SK-N-SH treated with all-trans-retinoic acid at 6 μM for 48 hours (cell line): ENCODE results near the gene NGEF.

Experiments
- ATAC-seq: fragments of 200-7000 bp; cut with Tn5 transposase; 3 replicates; pipeline ENCODE4 v1.9.1; 2020; ENCODE audit warnings: mild to moderate bottlenecking, moderate library complexity
- ARNTL ChIP-seq: fragments of 450-650 bp; formaldehyde crosslinking; IDR thresholded peaks from 2 replicates; pipeline ENCODE4 v1.5.0; 2020; ENCODE audit warnings: low read depth, mild to moderate bottlenecking, moderate library complexity, borderline replicate concordance
- BACH2 ChIP-seq: fragments of 250-450 bp; sonication (Bioruptor Pico); IDR thresholded peaks from 2 replicates; pipeline ENCODE4 v1.9.0; 2021; ENCODE audit warnings: mild to moderate bottlenecking, borderline replicate concordance
- CREB5 ChIP-seq: fragments of 250-450 bp; sonication (Bioruptor Pico); IDR thresholded peaks from 2 replicates; pipeline ENCODE4 v1.5.1; 2020; ENCODE audit warnings: low read depth, mild to moderate bottlenecking, moderate library complexity
- CSDC2 ChIP-seq: fragments of 250-450 bp; sonication (Bioruptor Pico); IDR thresholded peaks from 2 replicates; pipeline ENCODE4 v1.5.0; 2020; ENCODE audit warnings: mild to moderate bottlenecking, moderate library complexity
- ESRRG ChIP-seq: fragments of 250-450 bp; sonication (Bioruptor Pico); IDR thresholded peaks from 2 replicates; pipeline ENCODE4 v1.6.1; 2021; ENCODE audit warnings: mild to moderate bottlenecking
- GLIS3 ChIP-seq: fragments of 250-450 bp; sonication (Bioruptor Pico); IDR thresholded peaks from 2 replicates; pipeline ENCODE4 v1.5.0; 2020; ENCODE audit warnings: mild to moderate bottlenecking, moderate library complexity
- ISL1 ChIP-seq: fragments of 250-450 bp; sonication (Bioruptor Pico); IDR thresholded peaks from 2 replicates; pipeline ENCODE4 v2.1.2; 2022; ENCODE audit warnings: mild to moderate bottlenecking, moderate library complexity
- OSR1 ChIP-seq: fragments of 250-450 bp; sonication (Bioruptor Pico); IDR thresholded peaks from 2 replicates; pipeline ENCODE4 v1.8.0; 2022; ENCODE audit warnings: moderate library complexity, mild to moderate bottlenecking, inconsistent platforms
- PATZ1 ChIP-seq: fragments of 250-450 bp; sonication (Bioruptor Pico); IDR thresholded peaks from 2 replicates; pipeline ENCODE4 v1.8.0; 2020; ENCODE audit warnings: mild to moderate bottlenecking, moderate library complexity, borderline replicate concordance
- POU6F1 ChIP-seq: fragments of 250-450 bp; sonication (Bioruptor Pico); IDR thresholded peaks from 2 replicates; pipeline ENCODE4 v1.8.0; 2021; ENCODE audit warnings: low read depth, mild to moderate bottlenecking, moderate library complexity, borderline replicate concordance
- PPARA ChIP-seq: fragments of 250-450 bp; sonication (Bioruptor Pico); IDR thresholded peaks from 2 replicates; pipeline ENCODE4 v1.5.0; 2020; ENCODE audit warnings: mild to moderate bottlenecking, borderline replicate concordance
- RARB ChIP-seq: fragments of 250-450 bp; sonication (Bioruptor Pico); IDR thresholded peaks from 2 replicates; pipeline ENCODE4 v1.8.0; 2021; ENCODE audit warnings: mild to moderate bottlenecking, moderate library complexity
- SNAI2 ChIP-seq: fragments of 250-450 bp; sonication (Bioruptor Pico); IDR thresholded peaks from 2 replicates; pipeline ENCODE4 v1.5.0; 2020; ENCODE audit warnings: mild to moderate bottlenecking, moderate library complexity
- TCF4 ChIP-seq: fragments of 250-450 bp; sonication (Bioruptor Pico); IDR thresholded peaks from 2 replicates; pipeline ENCODE4 v1.8.0; 2021; ENCODE audit warnings: mild to moderate bottlenecking, moderate library complexity, borderline replicate concordance
- TOX ChIP-seq: fragments of 250-450 bp; sonication (Bioruptor Pico); IDR thresholded peaks from 2 replicates; pipeline ENCODE4 v1.8.0; 2021; ENCODE audit warnings: mild to moderate bottlenecking, moderate library complexity, borderline replicate concordance
- TSHZ2 ChIP-seq: fragments of 250-450 bp; sonication (Bioruptor Pico); IDR thresholded peaks from 2 replicates; pipeline ENCODE4 v1.5.0; 2020; ENCODE audit warnings: mild to moderate bottlenecking, moderate library complexity
- ZC3H10 ChIP-seq: fragments of 250-450 bp; sonication (Bioruptor Pico); IDR thresholded peaks from 2 replicates; pipeline ENCODE4 v1.5.1; 2021; ENCODE audit warnings: mild to moderate bottlenecking, moderate library complexity
- ZFP3 ChIP-seq: fragments of 250-450 bp; sonication (Bioruptor Pico); IDR thresholded peaks from 2 replicates; pipeline ENCODE4 v1.5.0; 2020; ENCODE audit warnings: mild to moderate bottlenecking, moderate library complexity
- ZFP30 ChIP-seq: fragments of 450-650 bp; formaldehyde crosslinking; IDR thresholded peaks from 2 replicates; pipeline ENCODE4 v1.5.0; 2022; ENCODE audit warnings: mild to moderate bottlenecking, moderate library complexity
- ZNF565 ChIP-seq: fragments of 450-650 bp; formaldehyde crosslinking; conservative IDR thresholded peaks from 2 replicates; pipeline ENCODE4 v1.5.0; 2020; ENCODE audit warnings: low read depth, mild to moderate bottlenecking, moderate library complexity
- ZNF70 ChIP-seq: fragments of 450-650 bp; formaldehyde crosslinking; IDR thresholded peaks from 2 replicates; pipeline ENCODE4 v1.5.0; 2020; ENCODE audit warnings: mild to moderate bottlenecking, moderate library complexity
- ZNF8 ChIP-seq: fragments of 450-650 bp; formaldehyde crosslinking; IDR thresholded peaks from 2 replicates; pipeline ENCODE4 v1.5.0; 2020; ENCODE audit warnings: mild to moderate bottlenecking, moderate library complexity
- TF ChIP-seq, protein P1 (sequence below): fragments of 250-450 bp; sonication (Bioruptor Pico); IDR thresholded peaks from 2 replicates; pipeline ENCODE4 v1.5.1; 2021; ENCODE audit warnings: mild to moderate bottlenecking, moderate library complexity

NGEF gene

GRCh38 chr2:233025706-233026105, 12.7 kb upstream of the NGEF start:
- no peak for ATAC-seq
- TF ChIP-seq ZFP30 (no peak), TOX (CRISPR knock-in tag) (no peak)

GRCh38 chr2:233023761-233024410, 10.8 kb upstream of the NGEF start:
- no peak for ATAC-seq
- TF ChIP-seq TOX (CRISPR knock-in tag) = no peak
- no peak for TF ChIP-seq PATZ1
- TF ChIP-seq TCF4 (CRISPR knock-in tag) = no peak
- no peak for TF ChIP-seq CSDC2 (CRISPR knock-in tag)
- TF ChIP-seq BACH2 (CRISPR knock-in tag) = no peak
- no peak for TF ChIP-seq CREB5 (CRISPR knock-in tag)
- TF ChIP-seq ZC3H10 (CRISPR knock-in tag) = no peak
- TF ChIP-seq ZNF70 = no peak
- no peak for TF ChIP-seq ZNF565 (CRISPR knock-in tag)
- no peak for TF ChIP-seq ESRRG
- no peak for TF ChIP-seq GLIS3 (CRISPR knock-in tag)
- no peak for TF ChIP-seq ZFP3
- TF ChIP-seq SNAI2 (CRISPR knock-in tag) = no peak
- no peak for TF ChIP-seq ZNF8
- no peak for TF ChIP-seq POU6F1 (CRISPR knock-in tag)
- no peak for TF ChIP-seq ISL1
- no peak for TF ChIP-seq ARNTL (CRISPR knock-in tag)
- TF ChIP-seq OSR1 (CRISPR knock-in tag) = no peak
- TF ChIP-seq ZFP30 = no peak
- TF ChIP-seq, all 23 proteins: peak for 0

GRCh38 chr2:233023007-233023760, 10.1 kb upstream of the NGEF start:
- TF ChIP-seq ARNTL (CRISPR knock-in tag) (no peak), OSR1 (CRISPR knock-in tag) (no peak), ZFP30 (no peak), SNAI2 (CRISPR knock-in tag) (no peak), PATZ1 (no peak), PPARA (CRISPR knock-in tag) (no peak), GLIS3 (CRISPR knock-in tag) (no peak)

DNA sequence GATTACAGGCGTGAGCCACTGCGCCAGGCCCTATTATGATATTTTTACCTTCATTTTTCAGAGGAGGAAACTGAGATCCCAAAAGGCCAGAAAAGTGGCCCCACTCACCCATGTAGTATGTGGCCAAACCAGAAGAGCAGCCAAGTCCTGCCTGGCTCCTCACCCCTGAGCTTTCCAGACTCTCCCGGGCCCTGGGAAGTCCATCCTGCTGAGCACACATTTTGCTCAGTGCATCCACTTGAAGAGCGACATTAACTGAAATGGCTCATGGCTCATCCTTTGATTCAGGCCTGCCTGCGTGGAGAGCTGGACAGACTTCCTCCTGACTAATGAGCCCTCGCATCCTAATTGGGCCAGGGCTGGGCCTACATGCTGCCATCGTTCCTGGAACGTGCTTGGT, 9.5 kb upstream of the NGEF start:
- no peak for ATAC-seq
- TF ChIP-seq, protein P1, sequence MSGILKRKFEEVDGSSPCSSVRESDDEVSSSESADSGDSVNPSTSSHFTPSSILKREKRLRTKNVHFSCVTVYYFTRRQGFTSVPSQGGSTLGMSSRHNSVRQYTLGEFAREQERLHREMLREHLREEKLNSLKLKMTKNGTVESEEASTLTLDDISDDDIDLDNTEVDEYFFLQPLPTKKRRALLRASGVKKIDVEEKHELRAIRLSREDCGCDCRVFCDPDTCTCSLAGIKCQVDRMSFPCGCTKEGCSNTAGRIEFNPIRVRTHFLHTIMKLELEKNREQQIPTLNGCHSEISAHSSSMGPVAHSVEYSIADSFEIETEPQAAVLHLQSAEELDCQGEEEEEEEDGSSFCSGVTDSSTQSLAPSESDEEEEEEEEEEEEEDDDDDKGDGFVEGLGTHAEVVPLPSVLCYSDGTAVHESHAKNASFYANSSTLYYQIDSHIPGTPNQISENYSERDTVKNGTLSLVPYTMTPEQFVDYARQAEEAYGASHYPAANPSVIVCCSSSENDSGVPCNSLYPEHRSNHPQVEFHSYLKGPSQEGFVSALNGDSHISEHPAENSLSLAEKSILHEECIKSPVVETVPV (CRISPR knock-in tag) = no peak
- TF ChIP-seq GLIS3 (CRISPR knock-in tag) (no peak), PPARA (CRISPR knock-in tag) (no peak), TSHZ2 (CRISPR knock-in tag) (no peak), ZFP30 (no peak), RARB (CRISPR knock-in tag) (no peak), OSR1 (CRISPR knock-in tag) (no peak), POU6F1 (CRISPR knock-in tag) (no peak), SNAI2 (CRISPR knock-in tag) (no peak), ZFP3 (no peak), ISL1 (no peak)

More at GRCh38 chr2:233023007-233023760, 10.1 kb upstream of the NGEF start:
- no peak for ATAC-seq
